ENCODE measurements around the gene PIAS1. TPM values are rescaled to one million over a fixed set of nuclear protein-coding genes. Genes with fewer than 3 reads are reported as not detected.
"Not testable (repeated sequence)": the region's sequence is repeated elsewhere in the genome, so short reads cannot be mapped to it uniquely, and the experiment has no call there.

PIAS1 gene
- total RNA-seq, 2 experiments from 2014 or later: 44.1 to 59.0 TPM

DNA sequence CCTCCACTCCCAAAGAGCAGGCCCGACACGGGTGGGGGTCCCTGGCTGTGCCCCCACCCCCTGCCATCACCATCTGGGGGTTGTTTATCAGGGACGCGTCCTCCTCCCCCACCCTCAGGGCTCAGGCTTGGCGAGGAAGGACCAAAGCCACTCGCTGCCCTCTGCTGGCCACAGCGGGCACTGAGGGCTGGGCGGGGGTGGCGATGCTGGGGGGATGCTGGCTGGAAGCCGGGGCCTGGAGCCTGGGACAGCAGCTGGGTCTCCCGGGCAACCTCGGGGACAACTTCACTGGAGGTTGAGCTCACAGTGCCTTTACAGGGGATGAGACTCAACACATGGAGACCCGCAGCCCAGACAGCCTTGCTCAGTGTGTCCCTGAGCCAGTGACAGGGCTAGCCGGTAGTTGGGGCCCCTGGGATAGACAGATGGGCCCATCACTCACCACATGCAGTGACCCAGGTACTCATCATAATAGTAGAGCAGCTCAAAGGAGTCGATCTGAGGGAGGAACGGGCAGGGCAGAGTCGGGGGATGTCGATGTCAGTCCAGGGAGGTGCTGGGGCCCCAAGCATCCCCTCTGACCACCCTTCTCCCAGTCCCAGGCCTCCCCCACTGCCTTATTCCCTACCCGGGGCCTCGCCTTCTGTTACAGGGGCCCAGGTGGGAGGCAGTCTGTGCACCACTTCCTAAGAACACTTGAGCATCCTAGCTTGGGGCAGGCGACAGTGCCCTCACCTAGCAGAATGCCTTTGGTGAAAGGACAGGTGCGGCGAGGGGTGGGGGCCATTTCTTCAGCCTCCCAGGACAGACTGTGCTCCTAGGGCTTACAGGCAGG, 156.9 kb downstream of the PIAS1 start:
- no TSS peak for BruUV-seq (replicated peaks)
- TF ChIP-seq, protein P1, sequence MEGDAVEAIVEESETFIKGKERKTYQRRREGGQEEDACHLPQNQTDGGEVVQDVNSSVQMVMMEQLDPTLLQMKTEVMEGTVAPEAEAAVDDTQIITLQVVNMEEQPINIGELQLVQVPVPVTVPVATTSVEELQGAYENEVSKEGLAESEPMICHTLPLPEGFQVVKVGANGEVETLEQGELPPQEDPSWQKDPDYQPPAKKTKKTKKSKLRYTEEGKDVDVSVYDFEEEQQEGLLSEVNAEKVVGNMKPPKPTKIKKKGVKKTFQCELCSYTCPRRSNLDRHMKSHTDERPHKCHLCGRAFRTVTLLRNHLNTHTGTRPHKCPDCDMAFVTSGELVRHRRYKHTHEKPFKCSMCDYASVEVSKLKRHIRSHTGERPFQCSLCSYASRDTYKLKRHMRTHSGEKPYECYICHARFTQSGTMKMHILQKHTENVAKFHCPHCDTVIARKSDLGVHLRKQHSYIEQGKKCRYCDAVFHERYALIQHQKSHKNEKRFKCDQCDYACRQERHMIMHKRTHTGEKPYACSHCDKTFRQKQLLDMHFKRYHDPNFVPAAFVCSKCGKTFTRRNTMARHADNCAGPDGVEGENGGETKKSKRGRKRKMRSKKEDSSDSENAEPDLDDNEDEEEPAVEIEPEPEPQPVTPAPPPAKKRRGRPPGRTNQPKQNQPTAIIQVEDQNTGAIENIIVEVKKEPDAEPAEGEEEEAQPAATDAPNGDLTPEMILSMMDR (conservative IDR thresholded peaks at IDR 0.05; ENCODE audit: low read length): peak; percentile 80
- TF ChIP-seq EZH2phosphoT487 (IDR thresholded peaks at IDR 0.05; ENCODE audit: borderline replicate concordance, low read depth, low read length): no peak
- peak overlapping the region; percentile 73 for H3K4me2 ChIP-seq (ENCODE audit: low read length)
- H3K79me2 ChIP-seq (ENCODE audit: insufficient read depth, low read depth, low read length): peaks cover 33% of the 10 kb centered on the region; the same call in 1 of the 2 replicates
- H3K4me3 ChIP-seq (ENCODE audit: low read depth, low read length, poor library complexity, severe bottlenecking): no peak overlapping the region
- DNase-seq (ENCODE audit: low spot score): peak; percentile 73
- no peak overlapping the region for H2AFZ ChIP-seq (ENCODE audit: low read length)
- intact Hi-C loops (cut with micrococcal nuclease; ENCODE audit: unreplicated experiment): loop anchor here (1.0 to 2.0 kb wide), 3 partner anchors 56 to 348 kb away; no protein-coding TSS in a partner anchor
- peak overlapping the region; percentile 85 for H3K27ac ChIP-seq (ENCODE audit: low read depth, low read length, poor library complexity, severe bottlenecking)
- POLR2A ChIA-PET: no interaction called here
- peaks cover 60% of the 10 kb centered on the region for H3K4me1 ChIP-seq (ENCODE audit: insufficient read depth, low read length, poor library complexity, severe bottlenecking)
- peaks cover 73% of the 10 kb centered on the region for H3K36me3 ChIP-seq (ENCODE audit: insufficient read depth, low read length)
- H3K9me2 ChIP-seq (ENCODE audit: insufficient read depth, low read length): no peaks in the 10 kb centered on the region
- H4K20me1 ChIP-seq (ENCODE audit: insufficient read depth, low read length): no peaks in the 10 kb centered on the region
- CTCF ChIA-PET (ENCODE audit: unreplicated experiment): interaction anchor here (0.6 kb wide), 1 partner anchor 347 kb away, joined by 4 read pairs; no protein-coding TSS in a partner anchor
- no peaks in the 10 kb centered on the region for H3K9me3 ChIP-seq (ENCODE audit: low read length)

DNA sequence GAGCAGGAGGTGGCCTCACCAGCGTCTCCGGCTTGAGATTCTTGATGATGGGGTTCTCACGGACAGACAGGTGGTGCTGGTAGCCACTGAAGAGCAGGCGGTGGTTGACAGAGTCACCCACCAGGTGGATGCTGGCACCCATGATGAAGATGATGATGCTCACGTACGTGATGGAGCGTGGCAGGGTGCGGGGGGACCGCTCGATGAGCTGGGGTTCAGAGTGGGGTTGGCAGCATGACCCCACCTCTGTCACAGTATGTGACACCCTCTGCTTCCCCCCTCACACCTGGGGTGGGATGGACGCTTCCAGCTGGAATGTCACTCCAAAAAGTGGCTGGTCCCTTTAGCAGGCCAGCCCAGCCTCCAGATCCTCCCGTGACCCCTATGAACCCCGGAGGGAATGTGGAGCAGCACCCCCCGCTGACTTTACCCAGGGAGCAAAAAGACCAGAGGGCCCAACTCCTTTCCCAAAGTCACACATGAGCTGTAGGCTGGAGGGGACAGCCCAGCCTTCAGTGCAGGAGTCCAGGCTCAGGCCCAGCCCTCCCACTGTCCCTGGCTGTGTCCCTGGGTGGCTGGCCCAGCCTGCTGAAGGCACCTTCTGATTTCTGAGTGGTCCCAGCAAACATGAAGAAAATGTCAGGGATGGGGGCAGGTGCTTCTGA, 157.7 kb downstream of the PIAS1 start:
- ChIA-PET POLR2A (no interaction called here), CTCF (ENCODE audit: unreplicated experiment) (no interaction called here)
- no peaks in the 10 kb centered on the region for H3K9me2 ChIP-seq (ENCODE audit: insufficient read depth, low read length)
- peaks cover 40% of the 10 kb centered on the region; the same call in 1 of the 2 replicates for H3K79me2 ChIP-seq (ENCODE audit: insufficient read depth, low read depth, low read length)
- H3K36me3 ChIP-seq (ENCODE audit: insufficient read depth, low read length): peaks cover 73% of the 10 kb centered on the region
- H3K4me3 ChIP-seq (ENCODE audit: low read depth, low read length, poor library complexity, severe bottlenecking): no peak overlapping the region
- peak overlapping the region; percentile 85 for H3K27ac ChIP-seq (ENCODE audit: low read depth, low read length, poor library complexity, severe bottlenecking)
- BruUV-seq (replicated peaks): no TSS peak
- H4K20me1 ChIP-seq (ENCODE audit: insufficient read depth, low read length): no peaks in the 10 kb centered on the region
- H3K4me2 ChIP-seq (ENCODE audit: low read length): no peak overlapping the region
- H3K9me3 ChIP-seq (ENCODE audit: low read length): no peaks in the 10 kb centered on the region
- TF ChIP-seq, protein P1 (conservative IDR thresholded peaks at IDR 0.05; ENCODE audit: low read length): no peak
- TF ChIP-seq EZH2phosphoT487 (IDR thresholded peaks at IDR 0.05; ENCODE audit: borderline replicate concordance, low read depth, low read length): no peak
- DNase-seq (ENCODE audit: low spot score): no peak
- intact Hi-C loops (cut with micrococcal nuclease; ENCODE audit: unreplicated experiment): loop anchor here (1.0 to 2.0 kb wide), 2 partner anchors 57 to 156 kb away; no protein-coding TSS in a partner anchor
- H3K4me1 ChIP-seq (ENCODE audit: insufficient read depth, low read length, poor library complexity, severe bottlenecking): peaks cover 53% of the 10 kb centered on the region
- H2AFZ ChIP-seq (ENCODE audit: low read length): no peak overlapping the region

DNA sequence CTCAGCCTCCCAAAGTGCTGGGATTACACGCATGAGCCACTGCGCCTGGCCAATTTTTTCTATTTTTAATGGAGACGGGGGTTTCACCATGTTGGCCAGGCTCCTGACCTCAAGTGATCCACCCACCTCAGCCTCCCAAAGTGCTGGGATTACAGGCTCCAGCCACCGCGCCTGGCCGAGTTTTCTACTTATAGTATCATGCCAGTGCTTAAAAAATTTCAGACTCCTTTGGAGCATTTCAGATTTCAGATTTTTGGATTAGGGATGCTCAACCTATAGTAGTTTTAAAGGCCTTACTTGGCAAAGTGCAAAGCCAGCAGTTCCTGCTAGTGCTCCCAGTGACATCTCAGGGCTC, 159.4 kb downstream of the PIAS1 start:
- H4K20me1 ChIP-seq (ENCODE audit: insufficient read depth, low read length); H3K4me3 ChIP-seq (ENCODE audit: low read depth, low read length, poor library complexity, severe bottlenecking); CTCF ChIA-PET (ENCODE audit: unreplicated experiment); DNase-seq (ENCODE audit: low spot score); BruUV-seq (replicated peaks); H3K27ac ChIP-seq (ENCODE audit: low read depth, low read length, poor library complexity, severe bottlenecking); POLR2A ChIA-PET; H3K4me2 ChIP-seq (ENCODE audit: low read length); H2AFZ ChIP-seq (ENCODE audit: low read length); H3K9me3 ChIP-seq (ENCODE audit: low read length); H3K9me2 ChIP-seq (ENCODE audit: insufficient read depth, low read length); intact Hi-C loops (cut with micrococcal nuclease; ENCODE audit: unreplicated experiment): not testable (repeated sequence)
- Histone ChIP-seq H3K79me2 (ENCODE audit: insufficient read depth, low read depth, low read length) (peaks cover 44% of the 10 kb centered on the region; the same call in 1 of the 2 replicates), H3K4me1 (ENCODE audit: insufficient read depth, low read length, poor library complexity, severe bottlenecking) (peaks cover 37% of the 10 kb centered on the region), H3K36me3 (ENCODE audit: insufficient read depth, low read length) (peaks cover 75% of the 10 kb centered on the region)
